Measurements from ENCODE around the gene FAU.
"Not testable (repeated sequence)": the region's sequence is repeated elsewhere in the genome, so short reads cannot be mapped to it uniquely, and the experiment has no call there.

Gene FAU

DNA sequence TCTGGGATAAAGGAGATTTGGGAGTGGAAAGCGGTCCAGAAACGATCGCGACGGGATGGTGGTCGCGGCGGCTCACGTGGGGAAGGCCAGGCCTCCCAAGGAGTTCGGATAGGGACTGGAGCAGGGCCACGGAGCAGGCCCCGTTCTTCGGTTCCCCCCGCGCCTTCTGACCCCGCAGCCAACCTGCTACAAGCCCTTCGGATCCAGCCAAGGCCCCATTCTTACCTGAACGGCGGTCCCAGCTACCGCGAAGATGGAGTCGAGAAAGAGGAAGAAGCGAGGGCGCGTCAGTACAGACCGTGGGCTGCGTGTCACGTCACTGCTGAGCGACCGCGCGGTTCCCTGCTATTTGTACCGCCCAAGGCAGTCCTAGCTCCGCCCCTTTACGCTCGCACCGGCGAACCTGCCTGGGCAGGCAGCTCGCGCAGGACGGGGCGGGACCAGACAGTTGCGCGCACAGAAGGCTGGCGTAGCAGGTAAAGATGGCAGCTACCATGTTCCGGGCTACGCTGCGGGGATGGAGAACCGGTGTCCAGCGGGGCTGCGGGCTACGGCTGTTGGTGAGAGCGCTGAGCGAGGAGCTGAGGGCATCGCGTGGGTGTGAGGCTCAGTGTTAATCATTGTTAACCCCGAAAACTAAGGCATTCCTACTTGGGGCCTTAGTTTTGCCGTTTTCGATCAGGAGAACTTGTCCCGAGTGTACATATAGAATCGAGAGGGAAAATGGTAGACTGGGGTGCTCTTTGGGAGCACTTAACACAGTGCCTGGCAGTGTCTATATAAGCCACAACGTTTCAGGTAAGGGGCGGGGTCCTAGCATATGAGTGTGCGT, at the start of gene FAU, which contains the start of gene MRPL49:
Gene FAU (minus strand): TSS at position 270 of the 832 bp plus-strand sequence. CDS start 321 bp downstream, outside the sequence.
Gene MRPL49 (plus strand): TSS at position 457 of the 832 bp plus-strand sequence. CDS start 26 bp downstream, at position 483.
- peak; percentile 98 to 99 for DNase-seq (ENCODE audit: extremely low read depth in 1 of 2, low read depth in 1 of 2)

DNA sequence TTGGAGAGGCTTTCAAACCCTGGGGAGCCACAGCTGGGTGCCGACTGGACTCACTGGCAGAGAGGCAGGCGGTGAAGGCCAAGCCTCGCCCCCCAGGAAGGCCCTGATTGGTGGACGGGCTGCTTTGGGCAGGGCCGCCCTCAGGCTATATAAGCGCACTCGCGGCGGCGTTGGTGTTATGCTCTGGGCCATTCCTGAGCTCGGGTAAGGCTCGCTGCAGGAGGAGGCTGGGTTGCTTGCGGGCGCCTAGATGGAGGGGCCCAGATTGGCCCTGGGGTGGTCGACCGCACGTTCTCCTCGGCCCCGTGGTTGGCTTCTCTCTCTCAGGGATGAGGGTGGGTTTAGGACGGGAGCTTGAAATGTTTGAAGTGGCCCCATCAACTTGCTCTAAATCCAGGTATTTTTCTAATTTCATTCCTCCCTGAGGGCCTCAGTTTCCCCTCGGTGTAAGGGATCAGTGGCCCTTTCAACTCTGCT, 48.2 kb upstream of the FAU start, which contains the start of gene SPDYC:
Gene SPDYC (plus strand): TSS at position 176 of the 477 bp plus-strand sequence. CDS start 1,125 bp downstream, outside the sequence.
- no peak for DNase-seq (ENCODE audit: extremely low read depth in 1 of 2, low read depth in 1 of 2)

DNA sequence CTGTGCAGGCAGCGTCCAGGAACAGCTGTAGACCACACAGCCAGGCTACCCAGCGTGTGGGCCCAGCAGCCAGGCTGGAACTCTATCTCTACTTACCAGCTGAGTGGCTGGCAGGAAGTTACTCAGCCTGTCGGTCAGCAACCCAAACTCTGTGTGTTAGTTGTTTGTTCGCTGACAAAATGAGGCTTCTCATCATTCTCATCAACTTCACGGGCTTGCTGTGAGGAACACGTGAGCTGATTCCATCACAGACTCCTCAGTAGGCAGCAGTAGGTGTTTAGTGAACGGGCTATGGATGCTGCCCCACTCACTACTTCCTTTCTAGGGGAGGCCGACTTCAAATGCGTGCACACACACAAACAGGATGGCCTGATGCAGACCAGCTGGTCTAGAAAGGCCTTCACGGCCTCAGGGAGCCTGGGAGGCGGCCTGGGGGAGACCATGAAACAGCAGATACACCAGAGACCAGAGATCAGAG, 47.3 kb upstream of the FAU start:
- DNase-seq (ENCODE audit: extremely low read depth in 1 of 2, low read depth in 1 of 2): no peak

DNA sequence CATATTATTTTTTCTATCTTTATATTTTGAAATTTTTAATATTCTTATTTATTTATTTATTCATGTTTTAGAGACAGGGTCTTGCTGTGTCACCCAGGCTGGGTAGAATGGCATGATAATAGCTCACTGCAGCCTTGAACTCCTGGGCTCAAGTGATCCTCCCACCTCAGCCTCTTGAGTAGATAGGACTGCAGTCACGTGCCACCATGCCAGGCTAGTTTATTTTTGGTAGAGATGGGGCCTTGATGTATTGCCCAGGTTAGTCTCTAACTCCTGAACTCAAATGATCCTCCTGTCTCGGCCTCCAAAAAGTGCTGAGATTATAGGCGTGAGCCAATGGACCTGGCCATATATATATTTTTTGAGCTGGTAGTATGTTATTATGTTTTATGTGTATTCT, 45.7 kb upstream of the FAU start:
- DNase-seq (ENCODE audit: extremely low read depth in 1 of 2, low read depth in 1 of 2): no peak

DNA sequence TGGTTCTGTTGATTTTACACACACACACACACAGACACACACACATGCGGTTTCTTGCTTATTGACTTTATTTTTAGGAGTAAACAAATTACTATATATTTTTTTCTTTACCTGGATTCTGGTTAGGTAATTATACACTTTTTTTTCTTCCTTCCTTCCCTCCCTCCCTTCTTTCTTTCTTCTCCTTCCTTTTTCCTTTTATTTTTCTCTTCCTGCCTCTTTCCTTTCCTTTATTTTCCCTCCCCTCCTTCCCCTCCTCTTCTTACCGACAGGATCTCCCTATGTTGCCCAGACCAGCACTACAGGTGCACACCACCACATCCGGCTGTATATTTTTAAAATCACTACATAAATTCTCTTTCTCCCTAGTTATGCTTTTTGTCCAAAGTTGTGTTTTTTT, 45.0 kb upstream of the FAU start:
- DNase-seq (ENCODE audit: extremely low read depth in 1 of 2, low read depth in 1 of 2): no peak

DNA sequence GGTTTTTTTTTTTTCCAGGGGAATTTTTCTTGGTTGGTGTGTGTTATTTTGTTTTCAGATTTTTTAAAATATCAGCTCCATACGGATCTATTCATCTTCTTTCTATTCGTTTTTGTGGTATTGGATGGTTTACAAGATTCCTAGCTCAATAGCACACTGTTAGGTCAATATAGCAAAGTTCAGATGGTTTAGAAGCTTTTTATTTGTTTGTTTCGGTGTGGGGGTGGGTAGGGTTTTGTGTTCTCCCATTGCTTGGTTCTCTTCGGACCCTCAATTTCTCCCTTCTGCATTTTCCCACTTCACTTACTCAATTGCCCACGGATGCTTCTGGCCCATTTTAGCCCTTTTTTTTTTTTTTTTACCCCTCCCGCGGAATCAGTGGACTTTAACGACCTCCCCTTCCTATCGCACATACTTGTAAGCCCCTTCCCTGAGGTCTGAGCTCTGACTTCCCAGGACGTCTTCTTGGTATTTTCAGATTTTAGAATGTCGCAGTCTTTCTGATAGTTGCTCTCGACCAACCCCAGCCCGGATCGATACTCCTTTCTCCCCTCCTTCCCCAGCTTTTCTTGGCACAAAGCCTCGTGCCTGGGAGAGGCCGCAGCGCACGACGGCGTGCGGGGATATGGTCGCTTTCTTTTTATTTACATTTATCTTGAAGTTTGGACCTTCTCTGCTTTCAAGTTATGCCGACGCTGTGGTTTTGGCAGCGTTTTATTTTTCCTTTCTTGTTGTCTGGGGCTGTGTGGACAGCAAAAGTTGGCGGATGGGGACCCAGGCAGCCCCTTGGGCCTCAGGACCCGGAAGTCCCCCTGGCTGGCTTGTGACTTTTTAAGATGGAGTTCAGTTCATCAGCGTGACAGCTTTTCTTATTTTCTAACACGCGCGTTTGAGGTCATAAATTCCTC, 43.7 kb upstream of the FAU start:
- no peak for DNase-seq (ENCODE audit: extremely low read depth in 1 of 2, low read depth in 1 of 2)

DNA sequence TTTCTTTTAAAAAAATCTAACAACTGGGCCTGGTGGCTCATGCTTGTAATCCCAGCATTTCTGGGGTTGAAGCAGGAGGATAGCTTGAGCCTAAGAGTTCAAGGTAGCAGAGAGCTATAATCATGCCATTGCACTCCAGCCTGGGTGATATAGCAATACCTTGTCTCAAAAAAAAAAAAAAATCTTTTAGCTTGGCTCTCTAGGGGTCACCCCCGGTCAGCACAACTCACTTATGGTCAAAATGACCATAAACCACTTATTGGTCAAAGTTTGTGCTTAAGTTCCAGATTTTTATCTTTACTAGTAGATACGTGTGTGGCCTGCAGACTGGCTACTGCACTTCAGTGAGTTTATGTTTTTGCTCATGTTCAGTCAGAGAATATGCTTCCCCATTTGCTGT, 41.8 kb upstream of the FAU start:
- DNase-seq (ENCODE audit: extremely low read depth in 1 of 2, low read depth in 1 of 2): no peak

DNA sequence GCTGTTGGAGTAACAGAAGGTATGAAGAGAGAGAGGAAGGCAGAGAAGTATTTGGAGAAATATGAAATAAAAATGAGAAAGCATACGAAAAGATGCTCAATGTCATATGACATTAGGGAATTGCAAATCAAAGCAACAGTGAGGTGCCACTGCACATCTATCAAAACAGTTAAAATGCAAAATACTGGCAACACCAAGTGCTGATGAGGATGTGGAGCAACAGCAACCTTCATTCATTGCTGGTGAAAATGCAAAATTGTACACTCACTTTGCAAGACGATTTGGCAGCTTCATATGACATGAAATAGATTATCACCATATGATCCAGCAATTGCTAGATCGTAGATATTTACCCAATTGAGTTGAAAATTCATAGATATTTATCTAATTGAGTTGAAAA, 38.7 kb upstream of the FAU start:
- no peak for DNase-seq (ENCODE audit: extremely low read depth in 1 of 2, low read depth in 1 of 2)

DNA sequence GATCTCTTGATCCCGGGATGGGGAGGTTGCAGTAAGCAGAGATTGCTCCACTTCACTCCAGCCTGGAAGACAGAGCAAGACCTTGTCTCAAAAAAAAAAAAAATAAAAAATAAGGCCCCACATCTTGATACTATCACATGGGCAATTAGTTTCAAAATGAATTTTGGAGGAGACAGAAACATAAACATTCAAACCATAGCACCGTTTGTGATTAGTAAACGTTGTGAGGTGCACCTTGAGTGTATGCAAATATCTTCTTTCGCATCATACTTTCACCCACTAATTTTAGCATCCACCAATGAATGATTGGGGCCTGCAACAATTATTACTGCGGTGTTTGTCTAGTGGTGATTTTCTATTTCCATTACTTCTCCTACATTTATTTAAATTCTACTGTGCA, 37.1 kb upstream of the FAU start:
- DNase-seq (ENCODE audit: extremely low read depth in 1 of 2, low read depth in 1 of 2): no peak

DNA sequence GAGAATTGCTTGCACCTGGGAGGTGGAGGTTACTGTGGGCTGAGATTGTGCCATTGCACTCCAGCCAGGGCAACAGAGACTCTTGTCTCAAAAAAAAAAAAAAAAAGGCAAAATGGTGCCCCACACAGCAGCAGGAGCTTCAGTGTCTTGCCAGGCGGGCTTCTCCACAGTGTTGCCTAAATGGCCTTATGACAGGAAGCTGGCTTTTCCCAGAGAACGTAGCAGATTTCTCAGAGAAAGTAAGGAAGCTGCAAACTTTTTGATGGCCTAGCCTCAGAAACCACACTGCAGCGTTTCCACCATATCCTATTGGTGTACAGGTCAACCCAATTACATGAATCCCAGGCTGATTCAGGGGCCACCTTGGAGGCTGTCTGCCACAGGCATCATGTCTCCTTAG, 35.4 kb upstream of the FAU start:
- no peak for DNase-seq (ENCODE audit: extremely low read depth in 1 of 2, low read depth in 1 of 2)

DNA sequence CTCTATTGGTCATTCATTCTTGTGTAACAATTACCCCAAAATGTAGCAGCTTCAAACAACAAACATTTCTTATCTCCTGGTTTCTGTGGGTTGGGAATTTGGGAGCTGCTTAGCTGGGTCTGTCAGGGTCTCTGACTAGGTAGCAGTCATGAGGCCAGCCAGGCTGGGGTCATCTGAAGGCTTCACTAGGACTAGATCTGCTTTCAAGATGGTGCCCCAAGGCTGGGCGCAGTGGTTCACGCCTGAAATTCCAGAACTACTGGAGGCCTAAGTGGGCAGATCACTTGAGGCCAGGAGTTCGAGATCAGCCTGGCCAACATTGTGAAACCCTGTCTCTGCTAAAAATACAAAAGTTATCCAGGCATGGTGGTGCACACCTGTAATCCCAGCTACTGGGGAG, 35.0 kb upstream of the FAU start:
- DNase-seq (ENCODE audit: extremely low read depth in 1 of 2, low read depth in 1 of 2): no peak

DNA sequence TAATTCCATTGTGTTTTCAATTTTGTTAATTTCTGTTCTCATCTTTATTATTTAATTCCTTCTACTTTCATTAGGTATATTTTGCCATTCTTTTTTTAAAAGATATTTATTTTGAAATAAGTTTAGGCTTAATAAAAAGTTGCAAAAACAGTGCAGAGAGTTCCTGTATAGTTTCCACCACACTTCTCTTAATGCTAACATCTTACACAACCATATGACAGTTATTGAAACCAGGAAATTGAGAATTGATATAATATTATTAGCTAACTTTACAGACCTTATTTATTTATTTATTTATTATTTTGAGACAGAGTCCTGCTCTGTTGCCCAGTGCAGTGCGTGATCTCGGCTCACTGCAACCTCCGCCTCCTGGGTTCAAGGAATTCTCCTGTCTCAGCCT, 34.3 kb upstream of the FAU start:
- DNase-seq (ENCODE audit: extremely low read depth in 1 of 2, low read depth in 1 of 2): no peak

DNA sequence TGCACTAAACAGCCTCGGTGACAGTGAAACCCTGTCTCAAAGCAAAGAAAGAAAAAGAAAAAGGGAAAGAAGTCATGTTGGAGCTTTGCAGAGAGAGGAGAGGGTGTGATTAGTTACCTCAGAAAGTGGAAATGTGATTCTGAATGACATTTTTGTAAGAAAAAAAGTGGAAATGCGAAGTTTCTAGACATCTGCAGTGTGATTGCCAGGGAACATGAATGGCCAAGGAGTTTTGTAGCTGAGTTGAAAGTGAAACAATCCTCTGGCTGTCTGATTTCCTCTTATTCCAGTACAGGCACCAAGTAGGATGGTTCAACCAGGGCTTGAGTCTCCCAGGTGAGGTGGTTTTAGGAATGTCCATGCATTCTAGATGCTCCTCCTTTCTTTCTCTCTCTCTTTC, 30.2 kb upstream of the FAU start:
- no peak for DNase-seq (ENCODE audit: extremely low read depth in 1 of 2, low read depth in 1 of 2)

DNA sequence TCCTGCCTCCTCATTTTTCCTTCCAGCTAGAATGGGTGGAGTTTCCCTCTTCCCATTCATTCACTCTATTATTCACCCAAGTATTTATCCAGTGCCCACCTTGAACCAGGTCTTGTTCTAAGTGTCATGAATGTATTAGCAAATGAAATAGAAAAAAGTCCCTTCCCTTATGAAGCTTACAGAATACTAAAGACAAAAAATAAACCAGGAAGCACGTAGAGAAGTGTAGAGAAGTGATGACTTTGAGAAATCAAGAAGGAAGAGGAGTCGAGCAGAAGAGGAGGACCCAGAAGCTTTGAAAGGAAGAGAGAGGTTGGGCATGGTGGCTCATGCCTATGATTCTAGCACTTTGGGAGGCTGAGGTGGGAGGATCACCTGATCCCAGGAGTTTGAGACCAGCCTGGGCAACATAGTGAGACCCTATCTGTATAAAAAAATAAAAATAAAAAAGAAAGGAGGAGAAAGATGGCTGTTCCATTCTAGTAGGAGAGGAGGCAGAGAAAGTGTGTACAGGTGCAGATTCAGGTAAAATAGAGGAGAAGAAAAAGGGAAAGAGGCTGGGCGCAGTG, 29.5 kb upstream of the FAU start:
- no peak for DNase-seq (ENCODE audit: extremely low read depth in 1 of 2, low read depth in 1 of 2)

DNA sequence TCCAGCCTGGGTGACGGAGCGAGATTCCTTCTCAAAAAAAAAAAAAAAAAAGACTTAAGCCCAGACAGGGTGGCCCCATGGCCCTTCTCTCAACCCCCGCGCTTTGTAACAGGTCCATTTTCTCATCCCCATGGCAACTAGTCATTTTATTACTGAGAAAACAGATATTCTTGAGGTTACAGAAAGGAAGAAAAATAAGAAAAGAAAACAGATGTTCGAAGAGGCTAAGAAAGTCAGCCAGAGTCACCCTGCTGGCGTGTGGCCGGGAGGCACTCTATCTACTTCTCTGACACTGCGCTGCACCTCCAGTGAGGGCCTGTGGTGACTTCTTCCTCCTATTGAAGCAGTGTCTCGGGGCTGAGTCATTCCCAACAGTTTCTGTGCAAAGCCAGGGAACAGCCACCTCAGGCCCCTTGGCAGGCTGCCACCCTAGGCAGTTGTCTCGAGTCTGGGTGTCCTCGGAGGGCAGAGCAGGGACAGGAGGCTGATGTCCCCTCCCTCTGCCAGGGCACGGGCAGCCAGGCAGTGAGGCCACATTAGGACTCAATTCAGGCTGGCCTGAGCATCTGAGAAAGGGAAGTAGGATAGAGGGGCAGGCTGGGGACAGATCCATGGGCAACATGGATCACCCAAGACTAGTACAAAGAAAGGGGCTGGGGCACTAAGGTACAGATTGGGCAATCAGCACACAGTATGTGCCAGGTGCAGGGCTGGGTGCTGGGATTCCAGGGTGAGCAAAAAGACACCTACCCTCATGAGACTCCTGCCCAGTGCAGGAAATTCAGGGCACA, 28.8 kb upstream of the FAU start:
- peak in 1 of 2 donors; percentile 47 for DNase-seq (ENCODE audit: extremely low read depth in 1 of 2, low read depth in 1 of 2)

DNA sequence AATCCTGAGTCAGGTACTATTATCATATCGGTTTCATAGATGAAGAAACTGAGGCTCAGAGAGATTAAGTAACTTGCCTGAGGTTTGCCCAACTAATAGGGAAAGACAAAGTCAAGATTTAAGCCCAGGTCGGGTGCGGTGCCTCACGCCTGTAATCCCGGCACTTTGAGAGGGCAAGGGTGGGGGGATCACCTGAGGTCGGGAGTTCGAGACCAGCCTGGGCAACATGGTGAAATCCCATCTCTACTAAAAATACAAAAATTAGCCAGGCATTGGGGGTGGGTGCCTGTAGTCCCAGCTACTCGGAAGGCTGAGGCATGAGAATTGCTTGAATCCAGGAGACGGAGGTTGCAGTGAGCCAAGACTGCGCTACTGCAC, 28.2 kb upstream of the FAU start:
- DNase-seq (ENCODE audit: extremely low read depth in 1 of 2, low read depth in 1 of 2): not testable (repeated sequence)

DNA sequence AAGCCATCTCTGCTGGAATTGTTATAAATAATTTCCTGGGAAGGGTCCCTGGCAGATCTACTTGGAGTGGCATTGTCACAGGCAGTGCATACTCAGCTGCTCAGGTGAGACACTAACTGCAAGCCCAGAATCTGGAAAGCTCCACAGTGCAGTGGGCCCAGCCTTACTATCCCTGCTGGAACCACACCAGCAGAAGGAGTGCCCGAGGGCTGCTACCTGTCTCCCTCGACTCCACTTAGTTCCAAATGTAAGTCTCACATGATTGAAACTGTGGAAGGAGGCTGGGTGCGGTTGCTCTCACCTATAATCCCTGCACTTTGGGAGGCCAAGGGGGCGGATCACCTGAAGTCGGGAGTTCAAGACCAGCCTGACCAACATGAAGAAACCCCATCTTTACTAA, 26.7 kb upstream of the FAU start:
- DNase-seq (ENCODE audit: extremely low read depth in 1 of 2, low read depth in 1 of 2): no peak

DNA sequence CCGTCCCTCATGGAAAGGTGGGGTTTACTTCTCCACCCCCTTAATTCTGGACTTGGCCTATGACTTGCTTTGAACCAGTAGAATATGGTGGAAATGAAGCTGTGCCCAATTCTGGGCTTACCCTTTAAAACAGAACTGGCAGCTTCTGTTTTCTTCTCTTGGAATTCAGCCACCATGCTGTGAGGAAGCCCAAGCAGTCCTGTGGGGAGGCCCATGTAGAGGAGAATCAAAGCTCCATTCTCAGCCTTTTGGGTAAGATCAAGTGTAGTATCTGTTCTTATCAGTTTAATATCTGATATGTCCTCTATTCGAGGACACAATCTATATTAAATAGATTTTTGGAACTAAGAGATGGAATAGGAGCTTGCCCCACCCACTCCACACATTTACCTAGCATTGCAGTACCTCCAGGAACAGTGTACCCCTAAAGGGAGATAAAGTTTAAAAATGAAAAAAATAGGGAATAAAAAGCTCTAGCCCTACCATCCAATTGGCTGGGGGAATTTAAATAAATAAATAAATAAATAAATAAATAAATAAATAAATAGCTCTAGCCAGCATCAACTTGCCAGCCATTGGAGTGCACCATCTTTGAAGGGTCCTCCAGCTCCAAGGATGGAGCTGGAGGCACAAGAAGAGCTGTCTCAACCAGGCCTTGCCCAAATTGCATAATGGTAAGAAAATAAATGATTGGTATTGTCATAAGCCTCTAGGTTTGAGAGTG, 25.6 kb upstream of the FAU start:
- no peak for DNase-seq (ENCODE audit: extremely low read depth in 1 of 2, low read depth in 1 of 2)

DNA sequence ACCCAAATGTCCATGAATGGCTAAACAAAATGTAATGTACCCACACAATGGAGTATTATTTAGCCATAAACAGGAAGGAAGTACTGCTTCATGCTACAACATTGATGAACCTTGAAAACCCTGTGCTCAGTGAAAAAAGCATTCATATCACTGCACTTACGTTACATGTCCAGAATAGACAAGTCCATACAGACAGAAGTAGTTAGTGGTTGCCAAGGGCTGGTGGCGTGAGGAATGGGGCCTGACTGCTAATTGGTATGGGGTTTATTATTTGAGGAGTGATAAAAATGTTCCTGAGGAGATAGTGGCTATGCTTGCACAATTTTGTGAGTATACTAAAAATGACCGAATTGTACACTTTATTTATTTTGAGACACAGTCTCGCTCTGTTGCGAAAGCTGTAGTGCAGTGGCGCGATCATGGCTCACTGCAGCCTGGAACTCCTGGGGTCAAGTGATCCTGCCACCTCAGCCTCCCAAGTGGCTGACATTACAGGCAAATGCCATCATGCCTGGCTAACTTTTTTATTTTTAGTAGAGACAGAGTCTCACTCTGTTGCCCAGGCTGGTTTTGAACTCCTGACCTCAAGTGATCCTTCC, 20.1 kb upstream of the FAU start:
- DNase-seq (ENCODE audit: extremely low read depth in 1 of 2, low read depth in 1 of 2): no peak
